Measurements from ENCODE around the gene LDLR.

The LDLR gene

DNA sequence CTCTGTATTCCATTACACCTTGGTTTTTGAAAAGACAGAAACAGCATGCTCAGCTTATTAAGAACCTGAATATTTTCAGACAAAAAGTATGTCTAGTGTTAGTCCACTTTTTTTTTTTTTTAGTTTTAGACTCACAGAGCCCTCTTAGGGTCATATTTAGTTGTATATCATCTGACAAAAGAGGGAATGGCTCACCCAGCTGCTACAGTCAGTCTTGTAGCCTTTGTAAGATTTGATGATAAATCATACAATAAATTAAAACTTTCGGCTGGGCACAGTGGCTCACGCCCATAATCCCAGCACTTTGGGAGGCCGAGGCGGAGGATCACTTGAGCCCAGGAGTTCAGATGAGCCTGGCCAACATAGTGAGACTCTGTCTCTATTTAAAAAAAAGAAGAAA, 43.7 kb upstream of the LDLR start:
- Histone ChIP-seq H3K4me2 (ENCODE audit: low read length) (no peak overlapping the region), H2AFZ (ENCODE audit: insufficient read depth, low read length, poor library complexity) (no peak overlapping the region), H2BK120ac (ENCODE audit: insufficient read depth, low read length, poor library complexity) (no peak overlapping the region), H3K23ac (ENCODE audit: low read length) (no peak overlapping the region), H4K12ac (ENCODE audit: low read depth, low read length) (no peak overlapping the region), H2BK5ac (ENCODE audit: low read depth, low read length, poor library complexity) (no peak overlapping the region), H3K14ac (ENCODE audit: low read length) (no peak overlapping the region), H2AK5ac (ENCODE audit: low read length) (no peak overlapping the region), H3K79me1 (ENCODE audit: low read length) (no peaks in the 10 kb centered on the region), H3K9ac (ENCODE audit: low read length) (no peak overlapping the region), H3K4me1 (ENCODE audit: control insufficient read depth in 1 of 2, insufficient read depth in 2 of 2, low read length in 2 of 2) (no peaks in the 10 kb centered on the region), H3K27ac (ENCODE audit: low read depth, low read length) (no peak overlapping the region), H2BK12ac (ENCODE audit: low read length) (no peak overlapping the region), H3K36me3 (ENCODE audit: control insufficient read depth in 1 of 2, insufficient read depth in 2 of 2, low read length in 2 of 2) (peaks cover 55 to 66% of the 10 kb centered on the region in 2 experiments), H3K79me2 (ENCODE audit: control insufficient read depth, insufficient read depth, low read length, poor library complexity) (no peaks in the 10 kb centered on the region), H3K27me3 (ENCODE audit: insufficient read depth, low read length) (no peaks in the 10 kb centered on the region), H4K91ac (ENCODE audit: low read depth, low read length) (no peak overlapping the region), H3K4me3 (ENCODE audit: low read depth, low read length) (no peak overlapping the region), H3K9me3 (ENCODE audit: insufficient read depth, low read depth, low read length) (peaks cover 1% of the 10 kb centered on the region), H3K4ac (ENCODE audit: low read depth, low read length) (no peak overlapping the region), H4K8ac (ENCODE audit: low read depth, low read length) (no peak overlapping the region), H3K18ac (ENCODE audit: low read length) (no peak overlapping the region)
- DNase-seq, result no peak
- no CpG with 5 or more reads among the region's 4 CpGs for WGBS (ENCODE audit: extremely low coverage, insufficient coverage, insufficient read length)

- Histone ChIP-seq H2AFZ (ENCODE audit: insufficient read depth, low read length, poor library complexity) (no peak overlapping the region), H3K4ac (ENCODE audit: low read depth, low read length) (no peak overlapping the region), H4K91ac (ENCODE audit: low read depth, low read length) (no peak overlapping the region), H3K9ac (ENCODE audit: low read length) (no peak overlapping the region), H3K18ac (ENCODE audit: low read length) (no peak overlapping the region), H3K4me2 (ENCODE audit: low read length) (no peak overlapping the region), H3K36me3 (ENCODE audit: control insufficient read depth in 1 of 2, insufficient read depth in 2 of 2, low read length in 2 of 2) (peaks cover 47 to 60% of the 10 kb centered on the region in 2 experiments), H2BK12ac (ENCODE audit: low read length) (no peak overlapping the region), H3K23ac (ENCODE audit: low read length) (no peak overlapping the region), H3K79me2 (ENCODE audit: control insufficient read depth, insufficient read depth, low read length, poor library complexity) (no peaks in the 10 kb centered on the region), H4K8ac (ENCODE audit: low read depth, low read length) (no peak overlapping the region), H4K12ac (ENCODE audit: low read depth, low read length) (no peak overlapping the region), H3K79me1 (ENCODE audit: low read length) (no peaks in the 10 kb centered on the region), H3K27ac (ENCODE audit: low read depth, low read length) (no peak overlapping the region), H3K14ac (ENCODE audit: low read length) (no peak overlapping the region), H3K27me3 (ENCODE audit: insufficient read depth, low read length) (no peaks in the 10 kb centered on the region), H3K4me3 (ENCODE audit: low read depth, low read length) (no peak overlapping the region), H3K9me3 (ENCODE audit: insufficient read depth, low read depth, low read length) (peaks cover 1% of the 10 kb centered on the region), H3K4me1 (ENCODE audit: control insufficient read depth in 1 of 2, insufficient read depth in 2 of 2, low read length in 2 of 2) (no peaks in the 10 kb centered on the region), H2BK120ac (ENCODE audit: insufficient read depth, low read length, poor library complexity) (no peak overlapping the region), H2AK5ac (ENCODE audit: low read length) (no peak overlapping the region), H2BK5ac (ENCODE audit: low read depth, low read length, poor library complexity) (no peak overlapping the region)
- DNase-seq, result no peak
- WGBS (ENCODE audit: extremely low coverage, insufficient coverage, insufficient read length), result no CpG with 5 or more reads among the region's 14 CpGs
These were observed 42.5 kb upstream of the LDLR start for GRCh38 chr19:11046605-11047354.

DNA sequence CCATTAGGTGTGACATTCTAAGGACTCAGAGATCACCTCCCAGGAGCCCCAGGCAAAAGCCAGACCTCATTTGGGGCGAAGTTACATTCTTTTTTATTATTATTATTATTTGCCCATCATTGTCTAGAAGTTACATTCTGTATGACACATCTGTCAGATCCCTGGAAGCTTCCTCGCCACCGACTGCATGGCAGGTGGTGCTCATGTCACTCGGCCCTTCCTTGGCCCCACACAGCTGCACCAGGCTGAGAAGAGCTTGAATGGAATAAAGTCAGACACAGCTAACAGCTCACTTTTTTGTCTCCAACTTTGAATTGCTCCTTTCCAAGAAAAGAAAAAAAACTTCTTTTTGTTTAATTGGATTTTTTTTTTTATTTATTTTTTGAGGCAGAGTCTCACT, 41.4 kb upstream of the LDLR start:
- no peaks in the 10 kb centered on the region for H3K79me2 ChIP-seq (ENCODE audit: control insufficient read depth, insufficient read depth, low read length, poor library complexity)
- no peaks in the 10 kb centered on the region for H3K27me3 ChIP-seq (ENCODE audit: insufficient read depth, low read length)
- no peak overlapping the region for H2BK12ac ChIP-seq (ENCODE audit: low read length)
- H3K4me1 ChIP-seq (ENCODE audit: control insufficient read depth in 1 of 2, insufficient read depth in 2 of 2, low read length in 2 of 2), result no peaks in the 10 kb centered on the region
- peaks cover 1% of the 10 kb centered on the region for H3K9me3 ChIP-seq (ENCODE audit: insufficient read depth, low read depth, low read length)
- no peak overlapping the region for H3K4me3 ChIP-seq (ENCODE audit: low read depth, low read length)
- H3K14ac ChIP-seq (ENCODE audit: low read length), result no peak overlapping the region
- no peak overlapping the region for H3K27ac ChIP-seq (ENCODE audit: low read depth, low read length)
- no peak overlapping the region for H4K8ac ChIP-seq (ENCODE audit: low read depth, low read length)
- H3K79me1 ChIP-seq (ENCODE audit: low read length), result no peaks in the 10 kb centered on the region
- no peak overlapping the region for H3K18ac ChIP-seq (ENCODE audit: low read length)
- H2AK5ac ChIP-seq (ENCODE audit: low read length), result no peak overlapping the region
- no peak overlapping the region for H2BK5ac ChIP-seq (ENCODE audit: low read depth, low read length, poor library complexity)
- DNase-seq, result no peak
- H3K23ac ChIP-seq (ENCODE audit: low read length), result no peak overlapping the region
- no peak overlapping the region for H2BK120ac ChIP-seq (ENCODE audit: insufficient read depth, low read length, poor library complexity)
- WGBS (ENCODE audit: extremely low coverage, insufficient coverage, insufficient read length), result no CpG with 5 or more reads among the region's 4 CpGs
- no peak overlapping the region for H4K91ac ChIP-seq (ENCODE audit: low read depth, low read length)
- H2AFZ ChIP-seq (ENCODE audit: insufficient read depth, low read length, poor library complexity), result no peak overlapping the region
- H3K4ac ChIP-seq (ENCODE audit: low read depth, low read length), result no peak overlapping the region
- no peak overlapping the region for H4K12ac ChIP-seq (ENCODE audit: low read depth, low read length)
- no peak overlapping the region for H3K4me2 ChIP-seq (ENCODE audit: low read length)
- H3K9ac ChIP-seq (ENCODE audit: low read length), result no peak overlapping the region
- peaks cover 45 to 57% of the 10 kb centered on the region in 2 experiments for H3K36me3 ChIP-seq (ENCODE audit: control insufficient read depth in 1 of 2, insufficient read depth in 2 of 2, low read length in 2 of 2)

DNA sequence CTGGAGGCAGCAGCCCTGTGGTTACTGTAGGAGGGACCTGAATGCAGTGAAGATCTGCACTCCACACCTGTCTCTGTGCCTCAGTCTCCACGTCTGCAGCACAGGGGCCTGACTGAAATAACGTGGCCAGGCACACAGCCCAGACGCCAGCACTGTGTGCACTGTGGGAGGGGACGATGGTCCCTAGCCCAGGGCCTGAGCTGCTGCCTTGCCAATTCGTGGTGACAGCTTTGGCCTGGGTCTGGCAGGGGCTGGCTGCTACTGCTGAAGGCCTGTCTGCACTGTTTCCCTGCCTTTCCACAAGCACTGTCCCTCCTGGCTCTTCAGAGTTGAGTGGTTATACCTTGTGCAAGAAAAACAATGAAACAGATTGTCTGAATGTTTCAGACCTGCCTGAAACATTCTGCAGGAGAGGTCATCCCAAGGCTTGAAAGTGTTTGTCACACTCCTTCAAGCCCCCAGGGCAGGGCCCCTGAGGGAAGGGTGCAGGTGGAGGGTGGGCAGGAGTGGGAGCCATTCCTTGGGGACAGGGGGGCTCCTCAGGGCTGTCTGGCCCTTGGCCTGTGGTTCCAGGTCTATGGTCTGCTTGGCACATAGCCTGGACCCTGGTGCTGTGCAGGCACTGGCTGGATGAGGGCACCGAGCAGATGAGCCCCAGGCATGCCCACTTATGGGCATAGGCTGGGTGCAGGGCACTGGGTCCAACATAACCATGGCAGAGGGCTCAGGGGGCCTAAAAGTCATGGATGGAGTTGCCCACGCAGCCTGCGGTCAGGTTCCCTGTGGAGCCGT, 38.7 kb upstream of the LDLR start:
- Histone ChIP-seq H2BK5ac (ENCODE audit: low read depth, low read length, poor library complexity) (no peak overlapping the region), H2AFZ (ENCODE audit: insufficient read depth, low read length, poor library complexity) (no peak overlapping the region), H4K91ac (ENCODE audit: low read depth, low read length) (no peak overlapping the region), H3K9me3 (ENCODE audit: insufficient read depth, low read depth, low read length) (peaks cover 1% of the 10 kb centered on the region), H3K9ac (ENCODE audit: low read length) (peak overlapping the region; percentile 9), H3K14ac (ENCODE audit: low read length) (no peak overlapping the region), H3K79me2 (ENCODE audit: control insufficient read depth, insufficient read depth, low read length, poor library complexity) (no peaks in the 10 kb centered on the region), H3K4ac (ENCODE audit: low read depth, low read length) (no peak overlapping the region), H3K23ac (ENCODE audit: low read length) (peak overlapping the region; percentile 11), H3K36me3 (ENCODE audit: control insufficient read depth in 1 of 2, insufficient read depth in 2 of 2, low read length in 2 of 2) (peaks cover 44 to 57% of the 10 kb centered on the region in 2 experiments), H3K18ac (ENCODE audit: low read length) (no peak overlapping the region), H2AK5ac (ENCODE audit: low read length) (no peak overlapping the region), H3K27me3 (ENCODE audit: insufficient read depth, low read length) (no peaks in the 10 kb centered on the region), H3K4me2 (ENCODE audit: low read length) (no peak overlapping the region), H3K4me1 (ENCODE audit: control insufficient read depth in 1 of 2, insufficient read depth in 2 of 2, low read length in 2 of 2) (no peaks in the 10 kb centered on the region), H3K27ac (ENCODE audit: low read depth, low read length) (no peak overlapping the region), H4K8ac (ENCODE audit: low read depth, low read length) (no peak overlapping the region), H2BK120ac (ENCODE audit: insufficient read depth, low read length, poor library complexity) (no peak overlapping the region), H4K12ac (ENCODE audit: low read depth, low read length) (no peak overlapping the region), H3K79me1 (ENCODE audit: low read length) (no peaks in the 10 kb centered on the region), H2BK12ac (ENCODE audit: low read length) (no peak overlapping the region), H3K4me3 (ENCODE audit: low read depth, low read length) (no peak overlapping the region)
- no CpG with 5 or more reads among the region's 9 CpGs for WGBS (ENCODE audit: extremely low coverage, insufficient coverage, insufficient read length)
- no peak for DNase-seq

Data from trophoblast cell (in vitro differentiated cells and primary cell).